PFSK-1 (cell line): ENCODE results near the gene PCDH15.

ENCODE experiments used
- POLR2AphosphoS5 ChIP-seq: IDR thresholded peaks from 2 replicates; pipeline ENCODE4 v1.6.1; 2012; ENCODE audit warnings: low read depth, mild to moderate bottlenecking, control low read depth, low read length, moderate library complexity
- REST ChIP-seq, 2 experiments: IDR thresholded peaks; 2 replicates each; pipeline versions ENCODE4 v1.6.1 to v1.8.0; 2011 to 2012; ENCODE audit warnings: low read depth in 2 of 2, low read length in 2 of 2, control low read depth in 1 of 2, inconsistent platforms in 1 of 2, mild to moderate bottlenecking in 1 of 2, moderate library complexity in 1 of 2; ENCODE audit not compliant: insufficient read depth in 1 of 2
- SIN3A ChIP-seq: IDR thresholded peaks from 2 replicates; pipeline ENCODE4 v1.6.1; 2012; ENCODE audit warnings: mild to moderate bottlenecking, low read length, moderate library complexity, borderline replicate concordance; ENCODE audit not compliant: insufficient read depth

- TF ChIP-seq POLR2AphosphoS5 = no peak
- TF ChIP-seq REST (IDR thresholded peaks at IDR 0.05; ENCODE audit: insufficient read depth in 1 of 2, low read depth in 2 of 2, low read length in 2 of 2) = no peak
- TF ChIP-seq SIN3A = no peak
These were observed 908.0 kb downstream of the PCDH15 start for GRCh38 chr10:53893061-53893460.
